ENCODE data around the gene SP100.

The SP100 gene

GRCh38 chr2:230413479-230413878 is 2.5 kb upstream of the SP100 start:
- TF ChIP-seq CEBPB (IDR thresholded peaks at IDR 0.05) (no peak), EP300 (IDR thresholded peaks at IDR 0.05; ENCODE audit: borderline replicate concordance) (no peak), YY1 (IDR thresholded peaks at IDR 0.05; ENCODE audit: low read depth) (no peak), RAD21 (IDR thresholded peaks at IDR 0.05; ENCODE audit: low read depth) (no peak), ZBTB7A (IDR thresholded peaks at IDR 0.05; ENCODE audit: low read depth) (no peak), EGR1 (IDR thresholded peaks at IDR 0.05) (no peak), MAX (IDR thresholded peaks at IDR 0.05) (no peak)

GRCh38 chr2:230414302-230414701 is 1.7 kb upstream of the SP100 start:
- TF ChIP-seq FOXM1 (IDR thresholded peaks at IDR 0.05; ENCODE audit: borderline replicate concordance, low read depth) (no peak), EGR1 (IDR thresholded peaks at IDR 0.05) (no peak)

- TF ChIP-seq CREB1 (IDR thresholded peaks at IDR 0.05; ENCODE audit: low read depth) (no peak), YY1 (IDR thresholded peaks at IDR 0.05; ENCODE audit: low read depth) (no peak), RAD21 (IDR thresholded peaks at IDR 0.05; ENCODE audit: low read depth) (no peak), NFIC (IDR thresholded peaks at IDR 0.05) (no peak), TEAD4 (IDR thresholded peaks at IDR 0.05) (no peak), EGR1 (IDR thresholded peaks at IDR 0.05) (no peak), EP300 (IDR thresholded peaks at IDR 0.05; ENCODE audit: borderline replicate concordance) (no peak), REST (IDR thresholded peaks at IDR 0.05; ENCODE audit: low read depth) (no peak), TCF12 (IDR thresholded peaks at IDR 0.05; ENCODE audit: low read depth) (no peak), TAF1 (IDR thresholded peaks at IDR 0.05; ENCODE audit: low read depth) (no peak), FOXM1 (IDR thresholded peaks at IDR 0.05; ENCODE audit: borderline replicate concordance, low read depth) (no peak), USF1 (IDR thresholded peaks at IDR 0.05) (no peak), CEBPB (IDR thresholded peaks at IDR 0.05) (no peak), MAX (IDR thresholded peaks at IDR 0.05) (no peak), ZBTB7A (IDR thresholded peaks at IDR 0.05; ENCODE audit: low read depth) (no peak)
Observed at GRCh38 chr2:230417436-230417835, 1.4 kb downstream of the SP100 start.

- TF ChIP-seq TEAD4 (IDR thresholded peaks at IDR 0.05) = no peak
- TF ChIP-seq FOXM1 (IDR thresholded peaks at IDR 0.05; ENCODE audit: borderline replicate concordance, low read depth) = no peak
- no peak for TF ChIP-seq MAX (IDR thresholded peaks at IDR 0.05)
- TF ChIP-seq TCF12 (IDR thresholded peaks at IDR 0.05; ENCODE audit: low read depth) = no peak
- TF ChIP-seq EP300 (IDR thresholded peaks at IDR 0.05; ENCODE audit: borderline replicate concordance) = no peak
Observed at GRCh38 chr2:230418341-230419016, 2.5 kb downstream of the SP100 start.

- no peak for TF ChIP-seq FOXM1 (IDR thresholded peaks at IDR 0.05; ENCODE audit: borderline replicate concordance, low read depth)
- TF ChIP-seq EP300 (IDR thresholded peaks at IDR 0.05; ENCODE audit: borderline replicate concordance) = no peak
- no peak for TF ChIP-seq CREB1 (IDR thresholded peaks at IDR 0.05; ENCODE audit: low read depth)
- no peak for TF ChIP-seq RAD21 (IDR thresholded peaks at IDR 0.05; ENCODE audit: low read depth)
- TF ChIP-seq USF1 (IDR thresholded peaks at IDR 0.05) = no peak
- TF ChIP-seq ZBTB7A (IDR thresholded peaks at IDR 0.05; ENCODE audit: low read depth) = no peak
- TF ChIP-seq YY1 (IDR thresholded peaks at IDR 0.05; ENCODE audit: low read depth) = no peak
- TF ChIP-seq CEBPB (IDR thresholded peaks at IDR 0.05) = no peak
- no peak for TF ChIP-seq NFIC (IDR thresholded peaks at IDR 0.05)
- no peak for TF ChIP-seq TEAD4 (IDR thresholded peaks at IDR 0.05)
Observed at GRCh38 chr2:230419181-230419580, 3.2 kb downstream of the SP100 start.

- TF ChIP-seq USF1 (IDR thresholded peaks at IDR 0.05) (no peak), TAF1 (IDR thresholded peaks at IDR 0.05; ENCODE audit: low read depth) (no peak), NFIC (IDR thresholded peaks at IDR 0.05) (no peak), EP300 (IDR thresholded peaks at IDR 0.05; ENCODE audit: borderline replicate concordance) (no peak), CREB1 (IDR thresholded peaks at IDR 0.05; ENCODE audit: low read depth) (no peak)
Observed at GRCh38 chr2:230422149-230422548, 6.1 kb downstream of the SP100 start.

GRCh38 chr2:230423851-230424458 is 8.0 kb downstream of the SP100 start:
- TF ChIP-seq NFIC (IDR thresholded peaks at IDR 0.05) (no peak), FOXM1 (IDR thresholded peaks at IDR 0.05; ENCODE audit: borderline replicate concordance, low read depth) (no peak), EGR1 (IDR thresholded peaks at IDR 0.05) (no peak), TCF12 (IDR thresholded peaks at IDR 0.05; ENCODE audit: low read depth) (no peak), ZBTB7A (IDR thresholded peaks at IDR 0.05; ENCODE audit: low read depth) (no peak), TEAD4 (IDR thresholded peaks at IDR 0.05) (no peak)

All from Ishikawa (cell line).